ENCODE results near the gene ANO8. TPM values are rescaled to one million over a fixed set of nuclear protein-coding genes. Genes with fewer than 3 reads are reported as not detected.

ANO8 gene
- total RNA-seq, 1 donor from 2014 or later: 9.6 TPM

GRCh38 chr19:17347877-17348276 is 13.2 kb upstream of the ANO8 start:
- no peak for DNase-seq (ENCODE audit: missing footprints)

DNA sequence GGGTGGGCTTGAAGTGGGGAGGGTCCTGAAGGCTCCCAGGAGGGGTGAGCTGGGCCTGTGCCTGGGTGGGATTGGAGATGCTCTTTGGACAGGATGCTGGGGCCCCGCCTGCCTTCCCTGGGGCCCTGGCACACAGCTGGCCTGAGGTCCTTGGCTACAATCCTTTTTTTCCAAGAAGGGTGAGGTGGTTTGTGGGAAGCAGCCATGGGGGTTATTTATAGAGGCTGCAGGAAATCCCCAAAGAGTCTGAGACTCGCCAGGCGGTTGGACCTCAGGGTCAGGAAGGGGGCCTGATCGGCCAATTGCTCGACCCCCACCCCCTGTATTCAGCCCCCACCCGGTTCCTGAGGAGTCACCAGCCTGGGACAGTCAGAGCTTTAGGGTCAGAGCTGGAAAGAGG is 12.7 kb upstream of the ANO8 start:
- intact Hi-C loops (cut with DNase I): loop anchor here (5.0 to 10.0 kb wide), 3 partner anchors 120 to 510 kb away; partner anchors contain the start of gene RPL18A
- ATAC-seq: peak; percentile 40
- no peak for DNase-seq (ENCODE audit: missing footprints)

More at GRCh38 chr19:17347877-17348276, 13.2 kb upstream of the ANO8 start:
- intact Hi-C loops (cut with DNase I): loop anchor here (5.0 to 10.0 kb wide), 3 partner anchors 119 to 509 kb away; partner anchors contain the start of gene RPL18A
- no peak for ATAC-seq

DNA sequence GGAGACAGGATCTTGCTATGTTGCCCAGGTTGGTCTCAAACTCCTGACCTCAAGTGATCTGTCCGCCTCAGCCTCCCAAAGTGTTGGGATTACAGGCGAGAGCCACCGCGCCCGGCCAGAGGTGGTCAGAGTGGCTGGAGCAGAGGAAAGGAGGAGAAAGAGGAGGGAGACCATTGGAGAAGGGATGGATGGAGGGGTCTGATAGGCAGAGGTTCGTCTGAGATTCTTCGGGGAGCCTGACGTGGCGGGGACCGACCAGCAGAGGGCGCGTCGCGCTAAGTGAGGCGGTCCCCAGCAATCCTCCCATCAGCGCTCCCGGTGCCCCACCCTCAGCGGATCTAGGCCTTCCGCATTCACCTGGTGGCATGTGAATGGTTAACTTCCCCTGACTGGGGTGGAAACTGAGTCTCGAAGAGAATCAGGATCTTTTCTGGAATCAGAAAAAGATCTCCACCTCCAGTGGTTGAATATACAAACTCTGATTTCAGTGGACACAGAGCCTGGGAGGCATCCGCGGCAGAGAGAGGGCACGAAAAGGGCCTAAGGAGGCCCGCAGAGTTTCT is 11.5 kb upstream of the ANO8 start:
- DNase-seq (ENCODE audit: missing footprints) (peak; percentile 89), ATAC-seq (peak; percentile 72)
- intact Hi-C loops (cut with DNase I): loop anchor here (1.0 to 10.0 kb wide), 4 partner anchors 40 to 511 kb away; partner anchors contain the start of gene RPL18A

DNA sequence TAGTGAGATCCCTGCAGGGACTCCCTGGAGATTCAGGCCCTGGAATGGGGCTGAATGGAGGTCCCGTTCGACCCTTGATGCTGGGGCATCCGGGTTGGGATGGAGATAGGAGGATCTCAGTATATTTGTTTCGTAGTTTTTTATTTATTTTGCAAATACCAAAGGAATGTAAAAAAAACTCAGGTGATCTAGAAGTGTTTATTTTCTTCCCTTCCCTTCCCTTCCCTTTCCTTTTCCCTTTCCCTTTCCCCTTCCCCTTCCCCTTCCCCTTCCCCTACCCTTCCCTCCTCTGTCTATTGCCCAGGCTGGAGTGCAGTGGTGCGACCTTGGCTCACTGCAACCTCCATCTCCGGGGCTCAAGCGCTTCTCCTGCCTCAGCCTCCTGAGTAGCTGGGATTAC is 7.2 kb upstream of the ANO8 start:
- no peak for ATAC-seq
- intact Hi-C loops (cut with DNase I): loop anchor here (10.0 kb wide), 1 partner anchor 443 kb away; no protein-coding TSS in a partner anchor

DNA sequence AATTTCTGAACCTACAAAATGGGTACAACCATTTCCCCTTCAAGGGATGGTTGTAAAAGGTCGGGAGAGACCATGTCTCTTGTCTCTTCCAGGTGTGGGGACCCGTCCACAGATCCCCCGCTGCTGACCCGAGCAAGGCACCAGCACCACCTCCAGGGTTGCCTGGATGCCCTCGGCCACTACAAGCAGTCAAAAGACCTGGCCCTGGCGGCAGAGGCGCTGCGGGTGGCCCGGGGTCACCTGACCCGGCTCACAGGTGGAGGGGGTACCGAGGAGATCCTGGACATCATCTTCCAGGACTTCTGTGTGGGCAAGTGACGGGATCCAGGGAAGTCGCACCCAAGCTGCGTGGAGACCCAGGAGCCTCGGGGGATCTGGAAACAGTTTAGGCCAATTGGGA is 6.7 kb upstream of the ANO8 start:
- DNase-seq (ENCODE audit: missing footprints) (no peak), ATAC-seq (no peak)
- intact Hi-C loops (cut with DNase I): loop anchor here (10.0 kb wide), 1 partner anchor 443 kb away; no protein-coding TSS in a partner anchor

More for the DNA sequence above, 7.2 kb upstream of the ANO8 start:
- no peak for DNase-seq (ENCODE audit: missing footprints)

- intact Hi-C loops (cut with DNase I): loop anchor here (10.0 kb wide), 1 partner anchor 444 kb away; no protein-coding TSS in a partner anchor
- no peak for ATAC-seq
Measured at GRCh38 chr19:17340871-17341357, 6.3 kb upstream of the ANO8 start.

DNA sequence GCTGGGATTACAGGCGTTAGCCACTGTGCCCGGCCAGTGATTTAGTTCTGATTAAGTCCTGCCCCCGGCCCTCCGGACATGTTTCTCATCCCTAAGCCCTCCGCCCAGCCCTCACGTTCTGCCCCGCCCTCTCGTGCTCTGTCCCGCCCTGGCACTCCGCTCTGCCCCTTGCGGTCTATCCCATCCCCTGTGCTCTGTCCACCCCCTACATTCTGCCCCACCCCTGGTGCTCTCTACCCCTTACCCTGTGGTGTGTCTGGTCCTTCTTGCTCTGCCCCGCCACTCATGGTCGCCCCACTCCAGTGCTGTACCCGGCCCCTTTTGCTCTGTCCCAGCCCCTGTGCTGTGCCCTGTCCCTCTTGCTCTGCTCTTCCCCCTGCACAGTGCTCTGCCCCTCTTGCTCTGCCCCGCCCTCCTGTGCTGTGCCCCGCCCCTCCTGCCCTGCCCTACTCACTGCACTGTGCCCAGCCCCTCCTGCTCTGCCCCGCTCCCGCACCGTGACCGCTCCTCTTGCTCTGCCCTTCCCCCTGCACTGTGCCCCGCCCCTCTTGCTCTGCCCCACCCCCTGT is 5.7 kb upstream of the ANO8 start:
- intact Hi-C loops (cut with DNase I): loop anchor here (10.0 kb wide), 1 partner anchor 444 kb away; no protein-coding TSS in a partner anchor
- ATAC-seq (no peak), DNase-seq (ENCODE audit: missing footprints) (peak; percentile 65)

More at GRCh38 chr19:17340871-17341357, 6.3 kb upstream of the ANO8 start:
- DNase-seq (ENCODE audit: missing footprints): no peak

GRCh38 chr19:17339088-17339741 is 4.6 kb upstream of the ANO8 start:
- ATAC-seq (no peak), DNase-seq (ENCODE audit: missing footprints) (peak; percentile 70)
- intact Hi-C loops (cut with DNase I): no loop called here

DNA sequence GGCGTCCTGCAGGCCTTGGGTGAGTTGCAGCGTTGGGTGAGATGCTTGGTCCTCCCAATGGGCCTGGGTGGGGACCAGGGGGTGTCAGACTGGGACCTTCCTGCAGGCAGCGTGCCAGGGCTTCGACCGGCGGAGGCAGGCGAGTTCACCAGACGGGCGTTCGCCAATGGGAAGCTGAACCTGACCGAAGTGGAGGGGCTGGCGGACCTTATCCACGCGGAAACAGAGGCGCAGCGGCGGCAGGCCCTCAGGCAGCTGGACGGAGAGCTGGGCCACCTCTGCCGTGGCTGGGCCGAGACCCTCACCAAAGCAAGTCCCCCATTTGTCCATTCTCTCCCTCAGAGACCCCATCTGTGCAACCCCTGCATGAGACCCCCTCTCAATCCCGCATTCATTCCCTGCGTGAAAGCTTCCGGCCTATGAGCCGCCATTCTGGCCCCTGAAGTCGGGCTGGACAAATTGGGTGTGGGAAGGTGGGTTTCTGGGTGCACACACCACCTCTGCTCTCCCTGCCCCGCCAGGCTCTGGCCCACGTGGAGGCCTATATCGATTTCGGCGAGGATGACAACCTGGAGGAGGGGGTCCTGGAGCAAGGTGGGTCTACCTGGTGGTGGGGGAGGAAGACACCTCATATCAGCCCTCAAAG is 3.9 kb upstream of the ANO8 start:
- no peak for DNase-seq (ENCODE audit: missing footprints)
- intact Hi-C loops (cut with DNase I): no loop called here
- no peak for ATAC-seq

DNA sequence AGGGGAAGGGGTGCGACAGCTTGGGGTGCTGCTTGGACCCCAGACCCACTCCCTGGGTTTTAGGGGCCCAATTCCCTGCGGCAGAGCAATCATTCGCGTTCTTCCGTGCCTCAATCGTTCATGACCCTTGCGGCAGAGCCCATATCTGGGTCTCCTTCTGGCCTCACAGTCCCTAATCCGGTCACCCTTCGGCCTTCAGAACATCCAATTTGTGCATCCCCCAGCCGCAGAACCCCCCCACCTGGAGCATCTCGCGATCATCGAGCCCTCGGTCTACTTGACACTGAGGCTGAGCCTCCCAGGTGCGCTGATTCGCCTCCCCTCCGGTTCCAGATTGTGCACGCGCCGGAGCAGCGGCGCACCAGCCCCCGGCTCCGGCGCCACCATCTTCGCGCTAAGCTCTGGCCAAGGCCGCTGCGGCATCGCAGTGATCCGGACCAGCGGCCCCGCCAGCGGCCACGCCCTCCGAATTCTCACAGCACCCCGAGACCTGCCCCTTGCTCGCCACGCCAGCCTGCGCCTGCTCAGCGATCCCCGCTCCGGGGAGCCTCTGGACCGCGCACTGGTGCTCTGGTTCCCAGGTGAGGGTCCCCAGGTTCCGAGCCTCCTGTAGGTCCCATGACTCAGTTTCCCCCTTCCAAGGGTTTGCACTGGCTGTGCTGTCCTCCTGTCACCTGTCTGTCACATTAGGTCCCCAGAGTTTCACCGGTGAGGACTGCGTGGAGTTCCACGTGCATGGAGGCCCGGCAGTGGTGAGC is 3.2 kb upstream of the ANO8 start:
- intact Hi-C loops (cut with DNase I): loop anchor here (1.0 to 2.0 kb wide), 2 partner anchors 33 to 123 kb away; partner anchors contain the start of genes MRPL34 and USE1
- ATAC-seq (no peak), DNase-seq (ENCODE audit: missing footprints) (peak; percentile 69)

- ATAC-seq (peak; percentile 93), DNase-seq (ENCODE audit: missing footprints) (peak; percentile 99)
- intact Hi-C loops (cut with DNase I): loop anchor here (1.0 to 2.0 kb wide), 2 partner anchors 32 to 122 kb away; partner anchors contain the start of genes MRPL34 and USE1
Measured at GRCh38 chr19:17336872-17337674, 2.4 kb upstream of the ANO8 start, which contains the start of gene GTPBP3. TSS of gene GTPBP3 (plus strand) at chr19:17337553. CDS start at chr19:17337612, 59 bp downstream.

DNA sequence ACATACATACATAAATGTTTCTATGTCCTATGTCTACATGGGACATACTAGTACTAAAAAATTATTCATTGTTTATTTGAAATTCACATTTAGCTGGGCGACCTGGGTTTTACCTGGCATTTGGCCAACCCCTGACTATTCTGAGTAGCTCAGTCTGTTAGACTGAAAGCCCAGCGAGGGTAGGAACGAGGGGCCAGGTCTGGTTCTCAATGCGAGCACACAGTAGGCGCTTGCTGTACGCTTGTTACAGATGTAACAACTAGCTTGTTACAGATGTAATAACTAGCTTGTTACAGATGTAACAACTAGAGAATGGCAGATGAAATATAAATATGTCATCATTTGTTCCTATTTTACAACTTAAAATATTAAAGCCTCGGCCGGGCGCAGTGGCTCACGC is 920 bp upstream of the ANO8 start:
- ATAC-seq (no peak), DNase-seq (ENCODE audit: missing footprints) (no peak)
- intact Hi-C loops (cut with DNase I): no loop called here

DNA sequence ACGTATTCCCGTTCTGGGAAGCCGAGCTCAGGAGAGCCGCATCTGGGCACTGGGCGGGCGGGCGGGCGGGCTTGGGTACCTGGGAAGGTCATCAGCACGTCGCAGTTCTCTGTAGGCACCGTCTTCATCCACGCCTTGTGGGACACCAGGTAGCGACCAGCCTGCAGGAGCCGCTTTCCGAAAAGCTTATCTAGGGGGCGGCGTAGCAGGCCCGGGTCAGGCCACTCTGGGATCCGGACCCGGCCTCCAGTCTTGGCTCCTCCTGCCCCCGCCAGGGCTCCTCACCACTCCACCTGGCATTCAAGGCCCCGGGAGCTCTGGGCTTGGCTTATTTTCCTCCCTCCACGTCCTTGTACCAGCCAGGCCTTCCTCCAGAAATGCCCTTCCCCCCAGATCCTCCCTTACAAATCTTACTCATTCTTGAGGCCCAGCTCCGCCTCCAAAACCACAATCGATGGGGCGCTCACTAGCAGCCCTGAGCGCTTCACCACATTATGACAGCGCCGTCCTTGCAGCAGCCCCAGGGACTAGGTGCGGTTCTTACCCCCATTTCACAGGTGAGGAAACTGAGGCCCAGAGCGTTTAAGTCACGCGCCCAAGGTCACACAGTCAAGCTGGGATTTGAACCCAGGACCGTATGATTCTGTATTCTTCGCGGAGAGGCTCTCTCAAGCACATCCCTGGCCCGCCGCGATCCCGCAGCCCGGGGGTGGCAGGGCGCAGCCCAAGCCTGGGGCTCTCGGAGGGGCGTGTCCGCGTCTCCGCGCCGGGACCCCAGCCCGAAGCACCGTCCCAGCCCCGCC is 843 bp downstream of the ANO8 start:
- ATAC-seq: no peak
- intact Hi-C loops (cut with DNase I): no loop called here
- DNase-seq (ENCODE audit: missing footprints): no peak

- ATAC-seq (no peak), DNase-seq (ENCODE audit: missing footprints) (no peak)
- intact Hi-C loops (cut with DNase I): no loop called here
Measured at GRCh38 chr19:17332677-17333581, 1.7 kb downstream of the ANO8 start.

DNA sequence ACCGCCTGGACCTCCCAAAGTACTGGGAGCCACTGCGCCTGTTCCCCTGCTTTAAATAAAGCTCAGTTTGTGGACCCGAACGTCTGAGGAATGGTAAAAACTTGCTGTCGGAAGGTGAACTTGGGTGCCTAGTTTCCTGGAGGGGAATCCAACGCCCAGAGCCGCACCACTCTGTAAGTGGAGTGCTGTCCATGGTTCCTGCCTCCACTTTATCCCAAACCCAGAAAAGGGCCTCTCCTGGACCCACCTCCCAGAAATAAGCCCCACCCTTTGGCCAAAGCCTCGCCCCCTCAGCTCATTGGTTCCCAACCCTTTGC is 2.3 kb downstream of the ANO8 start:
- no peak for DNase-seq (ENCODE audit: missing footprints)
- ATAC-seq: no peak
- intact Hi-C loops (cut with DNase I): no loop called here

DNA sequence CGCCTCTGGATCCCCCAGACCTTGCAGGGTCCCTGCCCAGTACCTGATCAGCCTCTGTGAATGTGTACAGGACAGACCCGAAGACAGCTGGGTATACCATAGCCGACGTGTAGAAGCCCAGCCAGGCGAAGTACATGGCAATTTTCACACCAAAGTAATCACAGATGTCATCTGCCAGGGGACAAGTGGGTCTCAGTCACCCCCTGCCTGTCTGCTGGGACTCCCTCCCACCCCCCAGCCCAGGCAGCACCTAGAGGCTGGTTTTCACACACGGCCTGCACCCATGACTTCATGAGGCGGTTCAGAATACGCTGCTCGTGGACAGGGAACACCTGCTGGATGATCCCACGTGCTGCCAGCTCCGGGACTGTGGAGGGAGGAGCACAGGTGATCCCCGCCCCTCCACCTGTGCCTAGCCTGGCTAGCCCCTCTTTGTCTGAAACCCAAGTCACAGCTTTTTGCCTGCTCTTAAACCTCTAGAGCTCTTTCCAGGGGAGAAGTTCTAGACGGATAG is 3.6 kb downstream of the ANO8 start:
- ATAC-seq: no peak
- intact Hi-C loops (cut with DNase I): no loop called here
- no peak for DNase-seq (ENCODE audit: missing footprints)
